ENCODE results near the gene PLOD1. TPM values are rescaled to one million over a fixed set of nuclear protein-coding genes. Genes with fewer than 3 reads are reported as not detected.

The PLOD1 gene
- total RNA-seq, 1 donor from 2014 or later, result 61.6 TPM

DNA sequence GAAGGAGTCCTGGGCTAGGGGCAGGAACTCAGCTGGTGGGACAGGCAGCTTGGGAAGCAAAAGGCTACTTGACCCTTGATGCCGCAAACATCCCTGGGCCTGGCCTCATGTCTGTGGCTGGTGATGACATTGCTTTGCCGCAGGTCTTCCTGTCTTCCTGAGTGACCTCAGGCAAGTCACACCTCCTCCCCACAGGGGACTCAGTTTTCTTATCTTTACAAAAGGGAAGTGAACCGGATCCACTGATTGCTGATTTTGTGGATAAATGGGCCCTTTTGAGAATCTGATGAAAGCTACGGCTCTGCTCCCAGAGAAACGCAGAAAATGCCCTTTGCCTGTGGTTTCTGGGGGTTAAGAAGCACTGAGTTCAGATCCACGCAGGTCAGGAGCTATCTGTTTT, 20.7 kb downstream of the PLOD1 start:
- intact Hi-C loops (cut with micrococcal nuclease), result no loop called here
- DNase-seq, result no peak

DNA sequence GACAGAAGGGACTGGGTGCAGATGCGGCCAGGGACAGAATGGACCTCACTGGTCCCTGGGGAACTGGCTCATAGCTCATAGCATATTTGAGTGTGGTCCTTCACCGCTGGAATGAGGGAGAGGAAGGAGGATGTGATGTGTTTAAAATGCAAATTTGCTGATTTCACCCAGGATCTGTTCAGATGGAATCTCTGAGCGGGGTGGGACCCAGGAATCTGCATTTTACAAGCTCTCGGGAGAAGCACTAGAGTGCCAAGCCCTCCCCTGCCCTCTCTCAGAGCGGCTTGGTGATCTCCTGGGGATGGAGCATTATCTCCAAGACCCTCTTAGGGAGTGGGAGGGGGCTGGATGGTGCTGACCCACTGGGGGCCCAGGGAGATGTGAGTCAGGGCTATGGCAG, 22.9 kb downstream of the PLOD1 start:
- DNase-seq, result no peak
- H3K4me3 ChIP-seq, result no peak overlapping the region
- intact Hi-C loops (cut with micrococcal nuclease), result no loop called here
- H3K27ac ChIP-seq (replicated peaks), result no peak overlapping the region
- peaks cover 9% of the 10 kb centered on the region for H3K4me1 ChIP-seq
- TF ChIP-seq, protein P1, sequence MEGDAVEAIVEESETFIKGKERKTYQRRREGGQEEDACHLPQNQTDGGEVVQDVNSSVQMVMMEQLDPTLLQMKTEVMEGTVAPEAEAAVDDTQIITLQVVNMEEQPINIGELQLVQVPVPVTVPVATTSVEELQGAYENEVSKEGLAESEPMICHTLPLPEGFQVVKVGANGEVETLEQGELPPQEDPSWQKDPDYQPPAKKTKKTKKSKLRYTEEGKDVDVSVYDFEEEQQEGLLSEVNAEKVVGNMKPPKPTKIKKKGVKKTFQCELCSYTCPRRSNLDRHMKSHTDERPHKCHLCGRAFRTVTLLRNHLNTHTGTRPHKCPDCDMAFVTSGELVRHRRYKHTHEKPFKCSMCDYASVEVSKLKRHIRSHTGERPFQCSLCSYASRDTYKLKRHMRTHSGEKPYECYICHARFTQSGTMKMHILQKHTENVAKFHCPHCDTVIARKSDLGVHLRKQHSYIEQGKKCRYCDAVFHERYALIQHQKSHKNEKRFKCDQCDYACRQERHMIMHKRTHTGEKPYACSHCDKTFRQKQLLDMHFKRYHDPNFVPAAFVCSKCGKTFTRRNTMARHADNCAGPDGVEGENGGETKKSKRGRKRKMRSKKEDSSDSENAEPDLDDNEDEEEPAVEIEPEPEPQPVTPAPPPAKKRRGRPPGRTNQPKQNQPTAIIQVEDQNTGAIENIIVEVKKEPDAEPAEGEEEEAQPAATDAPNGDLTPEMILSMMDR (IDR thresholded peaks at IDR 0.05; ENCODE audit: borderline replicate concordance), result no peak
- H3K36me3 ChIP-seq, result peaks cover 97% of the 10 kb centered on the region
- no peaks in the 10 kb centered on the region for H3K27me3 ChIP-seq (ENCODE audit: low read depth)
- no peaks in the 10 kb centered on the region for H3K9me3 ChIP-seq (replicated peaks)

More for the DNA sequence above, 20.7 kb downstream of the PLOD1 start:
- TF ChIP-seq, protein P1 (IDR thresholded peaks at IDR 0.05; ENCODE audit: borderline replicate concordance), result no peak
- peaks cover 97% of the 10 kb centered on the region for H3K36me3 ChIP-seq
- H3K4me1 ChIP-seq, result peaks cover 9% of the 10 kb centered on the region
- no peak overlapping the region for H3K27ac ChIP-seq (replicated peaks)
- no peaks in the 10 kb centered on the region for H3K9me3 ChIP-seq (replicated peaks)
- no peaks in the 10 kb centered on the region for H3K27me3 ChIP-seq (ENCODE audit: low read depth)
- H3K4me3 ChIP-seq, result no peak overlapping the region

DNA sequence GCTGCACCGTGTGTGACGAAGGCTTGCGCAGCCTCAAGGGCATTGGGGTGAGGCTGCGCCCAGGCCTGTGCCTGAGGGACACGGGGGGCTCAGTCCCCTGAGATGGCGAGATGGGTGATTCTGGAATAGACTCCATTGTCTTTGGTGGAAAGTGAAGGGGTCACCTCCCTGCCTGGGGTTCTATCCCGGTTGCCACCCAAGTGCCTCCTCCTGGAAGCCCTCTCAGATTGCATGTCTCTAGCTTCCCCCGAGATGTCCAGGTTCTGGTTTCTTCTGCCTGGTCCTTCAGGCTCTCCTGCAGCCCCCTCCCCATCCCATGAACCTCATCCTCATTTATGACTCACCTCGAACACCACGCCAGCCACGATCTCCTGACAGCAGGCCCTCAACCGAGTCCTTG, 23.4 kb downstream of the PLOD1 start:
- Histone ChIP-seq H3K27me3 (ENCODE audit: low read depth) (no peaks in the 10 kb centered on the region), H3K27ac (replicated peaks) (no peak overlapping the region), H3K4me1 (peaks cover 9% of the 10 kb centered on the region), H3K9me3 (replicated peaks) (no peaks in the 10 kb centered on the region), H3K36me3 (peaks cover 97% of the 10 kb centered on the region), H3K4me3 (no peak overlapping the region)
- intact Hi-C loops (cut with micrococcal nuclease), result no loop called here
- DNase-seq, result no peak
- TF ChIP-seq, protein P1 (IDR thresholded peaks at IDR 0.05; ENCODE audit: borderline replicate concordance), result no peak

DNA sequence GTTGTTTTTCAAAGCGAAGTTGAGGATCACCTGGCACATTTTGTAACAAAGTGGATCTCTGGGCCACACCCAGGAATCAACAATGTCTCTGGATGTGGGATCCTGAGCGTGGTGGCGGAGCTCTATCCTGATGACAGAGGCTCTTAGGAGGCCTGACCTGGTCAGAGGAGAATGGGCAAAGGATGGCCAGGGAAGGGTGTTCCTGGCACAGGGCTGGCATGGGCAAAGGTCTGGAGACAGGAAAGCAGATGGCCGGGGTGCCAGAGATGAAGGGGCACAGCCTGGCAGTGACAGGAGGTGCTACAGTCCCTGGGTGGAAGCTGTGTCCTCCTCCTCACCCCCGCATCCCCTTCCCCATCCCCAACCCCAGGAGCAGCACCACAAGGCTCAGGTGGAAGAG, 25.8 kb downstream of the PLOD1 start:
- intact Hi-C loops (cut with micrococcal nuclease), result no loop called here
- H3K9me3 ChIP-seq (replicated peaks), result no peaks in the 10 kb centered on the region
- H3K36me3 ChIP-seq, result peaks cover 99% of the 10 kb centered on the region
- H3K27ac ChIP-seq (replicated peaks), result no peak overlapping the region
- DNase-seq, result no peak
- TF ChIP-seq, protein P1 (IDR thresholded peaks at IDR 0.05; ENCODE audit: borderline replicate concordance), result no peak
- H3K4me3 ChIP-seq, result no peak overlapping the region
- no peaks in the 10 kb centered on the region for H3K27me3 ChIP-seq (ENCODE audit: low read depth)
- peaks cover under 1% of the 10 kb centered on the region for H3K4me1 ChIP-seq

DNA sequence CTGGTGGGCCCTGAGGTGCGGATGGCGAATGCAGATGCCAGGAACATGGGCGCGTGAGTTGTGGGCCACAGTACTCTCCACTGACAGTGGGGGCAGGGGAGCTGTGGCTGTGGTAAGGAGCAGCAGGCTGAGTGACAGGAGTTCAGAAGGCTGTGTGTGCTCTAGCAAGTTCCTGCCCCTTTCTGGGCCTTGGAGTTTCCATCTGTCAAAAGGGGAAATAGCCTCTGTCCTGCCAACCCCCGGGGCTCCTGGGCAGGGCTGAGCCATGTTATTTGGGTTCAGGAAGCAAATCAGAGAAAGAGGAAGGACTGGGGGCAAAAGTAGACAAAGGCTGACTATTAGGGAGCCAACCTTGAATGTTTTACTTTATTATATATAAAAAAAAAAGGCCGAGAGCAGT, 26.2 kb downstream of the PLOD1 start:
- TF ChIP-seq, protein P1 (IDR thresholded peaks at IDR 0.05; ENCODE audit: borderline replicate concordance), result no peak
- Histone ChIP-seq H3K27ac (replicated peaks) (peak overlapping the region; percentile 43), H3K27me3 (ENCODE audit: low read depth) (no peaks in the 10 kb centered on the region), H3K4me3 (no peak overlapping the region), H3K36me3 (peaks cover 100% of the 10 kb centered on the region), H3K4me1 (no peaks in the 10 kb centered on the region), H3K9me3 (replicated peaks) (no peaks in the 10 kb centered on the region)
- no peak for DNase-seq
- intact Hi-C loops (cut with micrococcal nuclease), result no loop called here

DNA sequence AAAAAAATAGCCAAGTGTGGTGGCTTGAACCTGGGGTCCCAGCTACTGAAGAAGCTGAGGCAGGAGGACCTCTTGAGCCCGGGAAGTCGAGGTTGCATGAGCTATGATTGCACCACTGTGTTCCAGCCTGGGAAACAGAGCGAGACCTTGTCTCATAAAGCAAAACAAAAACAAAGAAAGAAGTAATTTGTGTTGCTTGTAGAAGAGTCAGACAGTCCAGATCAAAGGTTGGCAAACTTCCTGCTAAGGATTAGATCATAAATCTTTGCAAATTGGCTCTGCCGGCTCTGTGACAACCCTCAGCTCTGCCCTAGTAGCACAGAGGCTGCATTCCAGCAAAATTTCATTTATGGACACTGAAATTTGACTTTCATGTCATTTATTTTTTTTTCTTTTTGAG, 26.7 kb downstream of the PLOD1 start:
- Histone ChIP-seq H3K27ac (replicated peaks) (peak overlapping the region; percentile 43), H3K36me3 (peaks cover 99% of the 10 kb centered on the region), H3K9me3 (replicated peaks) (no peaks in the 10 kb centered on the region), H3K4me3 (no peak overlapping the region), H3K27me3 (ENCODE audit: low read depth) (no peaks in the 10 kb centered on the region), H3K4me1 (no peaks in the 10 kb centered on the region)
- intact Hi-C loops (cut with micrococcal nuclease), result no loop called here
- no peak for DNase-seq
- TF ChIP-seq, protein P1 (IDR thresholded peaks at IDR 0.05; ENCODE audit: borderline replicate concordance), result no peak

Measured in left ventricle myocardium inferior (tissue), 1 donor.